SK-N-SH treated with all-trans-retinoic acid at 6 μM for 48 hours (cell line): ENCODE measurements around the gene SCAPER.

Experiments
- ATAC-seq: fragments of 200-7000 bp; cut with Tn5 transposase; 3 replicates; pipeline ENCODE4 v1.9.1; 2020; ENCODE audit warnings: mild to moderate bottlenecking, moderate library complexity
- BACH2 ChIP-seq: fragments of 250-450 bp; sonication (Bioruptor Pico); IDR thresholded peaks from 2 replicates; pipeline ENCODE4 v1.9.0; 2021; ENCODE audit warnings: mild to moderate bottlenecking, borderline replicate concordance
- CREB5 ChIP-seq: fragments of 250-450 bp; sonication (Bioruptor Pico); IDR thresholded peaks from 2 replicates; pipeline ENCODE4 v1.5.1; 2020; ENCODE audit warnings: low read depth, mild to moderate bottlenecking, moderate library complexity
- CSDC2 ChIP-seq: fragments of 250-450 bp; sonication (Bioruptor Pico); IDR thresholded peaks from 2 replicates; pipeline ENCODE4 v1.5.0; 2020; ENCODE audit warnings: mild to moderate bottlenecking, moderate library complexity
- CSRNP3 ChIP-seq: fragments of 250-450 bp; sonication (Bioruptor Pico); IDR thresholded peaks from 2 replicates; pipeline ENCODE4 v1.5.1; 2021; ENCODE audit warnings: mild to moderate bottlenecking, moderate library complexity
- ESRRG ChIP-seq: fragments of 250-450 bp; sonication (Bioruptor Pico); IDR thresholded peaks from 2 replicates; pipeline ENCODE4 v1.6.1; 2021; ENCODE audit warnings: mild to moderate bottlenecking
- GLIS3 ChIP-seq: fragments of 250-450 bp; sonication (Bioruptor Pico); IDR thresholded peaks from 2 replicates; pipeline ENCODE4 v1.5.0; 2020; ENCODE audit warnings: mild to moderate bottlenecking, moderate library complexity
- PATZ1 ChIP-seq: fragments of 250-450 bp; sonication (Bioruptor Pico); IDR thresholded peaks from 2 replicates; pipeline ENCODE4 v1.8.0; 2020; ENCODE audit warnings: mild to moderate bottlenecking, moderate library complexity, borderline replicate concordance
- POU6F1 ChIP-seq: fragments of 250-450 bp; sonication (Bioruptor Pico); IDR thresholded peaks from 2 replicates; pipeline ENCODE4 v1.8.0; 2021; ENCODE audit warnings: low read depth, mild to moderate bottlenecking, moderate library complexity, borderline replicate concordance
- PPARA ChIP-seq: fragments of 250-450 bp; sonication (Bioruptor Pico); IDR thresholded peaks from 2 replicates; pipeline ENCODE4 v1.5.0; 2020; ENCODE audit warnings: mild to moderate bottlenecking, borderline replicate concordance
- RARB ChIP-seq: fragments of 250-450 bp; sonication (Bioruptor Pico); IDR thresholded peaks from 2 replicates; pipeline ENCODE4 v1.8.0; 2021; ENCODE audit warnings: mild to moderate bottlenecking, moderate library complexity
- SNAI2 ChIP-seq: fragments of 250-450 bp; sonication (Bioruptor Pico); IDR thresholded peaks from 2 replicates; pipeline ENCODE4 v1.5.0; 2020; ENCODE audit warnings: mild to moderate bottlenecking, moderate library complexity
- TCF4 ChIP-seq: fragments of 250-450 bp; sonication (Bioruptor Pico); IDR thresholded peaks from 2 replicates; pipeline ENCODE4 v1.8.0; 2021; ENCODE audit warnings: mild to moderate bottlenecking, moderate library complexity, borderline replicate concordance
- TOX ChIP-seq: fragments of 250-450 bp; sonication (Bioruptor Pico); IDR thresholded peaks from 2 replicates; pipeline ENCODE4 v1.8.0; 2021; ENCODE audit warnings: mild to moderate bottlenecking, moderate library complexity, borderline replicate concordance
- TSHZ2 ChIP-seq: fragments of 250-450 bp; sonication (Bioruptor Pico); IDR thresholded peaks from 2 replicates; pipeline ENCODE4 v1.5.0; 2020; ENCODE audit warnings: mild to moderate bottlenecking, moderate library complexity
- ZC3H10 ChIP-seq: fragments of 250-450 bp; sonication (Bioruptor Pico); IDR thresholded peaks from 2 replicates; pipeline ENCODE4 v1.5.1; 2021; ENCODE audit warnings: mild to moderate bottlenecking, moderate library complexity
- ZFP3 ChIP-seq: fragments of 250-450 bp; sonication (Bioruptor Pico); IDR thresholded peaks from 2 replicates; pipeline ENCODE4 v1.5.0; 2020; ENCODE audit warnings: mild to moderate bottlenecking, moderate library complexity
- ZFP30 ChIP-seq: fragments of 450-650 bp; formaldehyde crosslinking; IDR thresholded peaks from 2 replicates; pipeline ENCODE4 v1.5.0; 2022; ENCODE audit warnings: mild to moderate bottlenecking, moderate library complexity
- ZNF565 ChIP-seq: fragments of 450-650 bp; formaldehyde crosslinking; conservative IDR thresholded peaks from 2 replicates; pipeline ENCODE4 v1.5.0; 2020; ENCODE audit warnings: low read depth, mild to moderate bottlenecking, moderate library complexity
- ZNF70 ChIP-seq: fragments of 450-650 bp; formaldehyde crosslinking; IDR thresholded peaks from 2 replicates; pipeline ENCODE4 v1.5.0; 2020; ENCODE audit warnings: mild to moderate bottlenecking, moderate library complexity
- ZNF8 ChIP-seq: fragments of 450-650 bp; formaldehyde crosslinking; IDR thresholded peaks from 2 replicates; pipeline ENCODE4 v1.5.0; 2020; ENCODE audit warnings: mild to moderate bottlenecking, moderate library complexity

The SCAPER gene

GRCh38 chr15:76342382-76343201 is 562.5 kb downstream of the SCAPER start:
- no peak for ATAC-seq
- TF ChIP-seq ZC3H10 (CRISPR knock-in tag) (no peak), ZFP30 (CRISPR knock-in tag) (no peak), ESRRG (CRISPR knock-in tag) (no peak), ZFP3 (CRISPR knock-in tag) (no peak), PPARA (no peak), BACH2 (CRISPR knock-in tag) (no peak), PATZ1 (CRISPR knock-in tag) (no peak), CSRNP3 (CRISPR knock-in tag) (no peak), TOX (CRISPR knock-in tag) (no peak), CSDC2 (CRISPR knock-in tag) (no peak), GLIS3 (CRISPR knock-in tag) (no peak), ZNF565 (CRISPR knock-in tag) (no peak), TCF4 (CRISPR knock-in tag) (no peak), SNAI2 (no peak), ZNF8 (CRISPR knock-in tag) (no peak)

GRCh38 chr15:76342058-76342381 is 563.1 kb downstream of the SCAPER start:
- no peak for ATAC-seq
- TF ChIP-seq SNAI2 (no peak), PPARA (no peak), POU6F1 (CRISPR knock-in tag) (no peak), PATZ1 (CRISPR knock-in tag) (no peak), ZFP30 (CRISPR knock-in tag) (no peak), ZNF565 (CRISPR knock-in tag) (no peak), TOX (CRISPR knock-in tag) (no peak), ZNF8 (CRISPR knock-in tag) (no peak), RARB (CRISPR knock-in tag) (no peak), GLIS3 (CRISPR knock-in tag) (no peak), BACH2 (CRISPR knock-in tag) (no peak), ZNF70 (CRISPR knock-in tag) (no peak), CREB5 (CRISPR knock-in tag) (no peak), TCF4 (CRISPR knock-in tag) (no peak), ESRRG (CRISPR knock-in tag) (no peak), TSHZ2 (CRISPR knock-in tag) (no peak)
